ENCODE data around the gene PDE1C.

The PDE1C gene

DNA sequence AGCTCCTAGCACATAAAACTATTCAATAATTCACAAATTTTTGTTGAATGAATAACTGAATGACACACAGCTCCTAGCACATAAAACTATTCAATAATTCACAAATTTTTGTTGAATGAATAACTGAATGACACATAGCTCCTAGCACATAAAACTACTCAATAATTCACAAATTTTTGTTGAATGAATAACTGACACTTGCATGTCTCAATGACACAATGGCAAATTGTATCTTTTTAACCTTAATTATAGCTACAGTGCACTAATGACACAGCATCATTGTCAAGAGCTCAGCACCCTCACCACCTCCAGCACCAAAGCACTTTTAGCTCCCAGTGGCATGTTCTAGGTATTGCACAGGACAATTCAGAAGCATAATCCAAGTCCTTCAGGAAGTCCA is 131.6 kb downstream of the PDE1C start:
- no peak for DNase-seq (ENCODE audit: low read depth)

- DNase-seq (ENCODE audit: low read depth): no peak
These were observed 132.2 kb downstream of the PDE1C start for GRCh38 chr7:31937982-31938381.

DNA sequence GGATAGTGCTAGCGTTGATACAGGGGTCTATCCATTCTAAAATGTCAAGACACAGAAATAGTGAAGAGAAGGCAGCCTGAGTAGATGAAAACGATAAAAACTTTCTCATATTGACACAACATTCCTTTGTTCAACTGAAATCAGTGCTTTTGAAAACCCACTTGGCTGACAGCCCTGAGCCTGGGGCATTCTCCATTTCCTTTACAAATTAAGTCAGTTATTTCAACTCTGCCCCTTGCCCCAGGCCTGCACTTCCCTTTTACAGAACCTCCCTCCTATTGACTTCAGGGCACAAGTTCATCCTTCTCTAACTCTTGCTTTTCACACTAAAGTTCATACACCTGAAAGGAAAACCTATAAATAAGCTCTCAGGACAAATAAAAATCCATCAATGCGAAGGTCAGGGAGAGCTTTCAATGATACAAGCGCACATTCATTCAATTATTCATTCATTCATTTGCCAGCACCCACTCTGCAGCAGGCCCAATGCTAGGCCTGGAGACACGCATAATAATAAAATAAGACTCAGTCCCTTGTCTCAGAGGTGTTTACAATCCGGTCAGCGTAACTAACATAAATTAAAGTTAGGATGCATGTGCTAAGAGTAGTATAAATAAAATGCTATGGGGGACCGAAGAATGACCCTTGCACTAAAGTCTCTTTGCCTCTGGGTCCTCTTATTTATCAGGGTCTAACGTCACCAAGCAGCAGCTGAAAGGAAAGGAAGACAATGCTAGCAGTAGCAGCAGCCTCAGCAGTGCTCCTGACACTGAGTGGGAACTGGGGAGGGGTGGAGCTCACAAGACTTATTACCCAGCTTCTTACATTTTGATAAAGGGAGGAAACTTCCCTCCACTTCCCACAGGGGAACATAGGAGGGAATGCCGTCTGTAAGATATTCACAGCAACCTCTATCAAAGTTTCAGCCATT is 134.8 kb downstream of the PDE1C start:
- DNase-seq (ENCODE audit: low read depth): no peak

DNA sequence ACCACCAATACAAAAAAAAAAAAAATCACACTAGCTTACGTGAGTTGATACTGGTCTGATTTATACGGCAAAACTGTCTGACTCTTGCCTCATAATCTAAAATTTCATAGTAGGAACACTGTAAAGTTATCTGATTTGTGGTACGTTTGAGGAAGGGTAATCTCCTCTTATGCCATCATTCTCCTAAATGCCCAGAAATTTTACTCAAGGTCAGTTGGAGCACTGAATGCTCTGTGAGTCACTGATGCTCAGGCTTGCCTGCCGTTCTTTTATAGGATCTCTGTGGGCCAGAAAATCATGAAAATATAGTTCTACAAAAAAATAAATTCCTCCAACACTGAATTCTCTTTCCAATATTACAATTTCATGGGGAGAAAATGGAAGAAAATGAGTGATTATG is 135.7 kb downstream of the PDE1C start:
- no peak for DNase-seq (ENCODE audit: low read depth)

DNA sequence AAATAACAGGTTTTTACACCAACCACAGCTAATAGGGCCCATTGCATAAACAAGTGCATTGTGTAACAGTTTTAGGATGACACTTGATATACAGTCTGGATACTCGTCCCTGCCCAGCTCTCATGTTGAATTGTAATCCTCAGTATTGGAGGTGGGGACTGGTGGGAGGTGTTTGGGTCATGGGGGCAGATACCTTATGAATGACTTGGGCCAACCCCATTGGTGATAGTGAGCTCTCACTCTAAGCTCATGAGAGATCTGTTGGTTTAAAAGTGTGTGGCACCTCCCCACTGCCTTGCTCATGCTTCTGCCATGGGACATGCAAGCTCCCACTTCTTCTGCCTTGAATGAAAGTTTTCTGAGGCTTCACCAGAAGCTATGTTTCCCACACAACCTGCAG is 136.7 kb downstream of the PDE1C start:
- DNase-seq (ENCODE audit: low read depth): no peak

GRCh38 chr7:31926991-31927584 is 143.1 kb downstream of the PDE1C start:
- DNase-seq (ENCODE audit: low read depth): no peak

GRCh38 chr7:31925753-31926454 is 144.3 kb downstream of the PDE1C start:
- no peak for DNase-seq (ENCODE audit: low read depth)

DNA sequence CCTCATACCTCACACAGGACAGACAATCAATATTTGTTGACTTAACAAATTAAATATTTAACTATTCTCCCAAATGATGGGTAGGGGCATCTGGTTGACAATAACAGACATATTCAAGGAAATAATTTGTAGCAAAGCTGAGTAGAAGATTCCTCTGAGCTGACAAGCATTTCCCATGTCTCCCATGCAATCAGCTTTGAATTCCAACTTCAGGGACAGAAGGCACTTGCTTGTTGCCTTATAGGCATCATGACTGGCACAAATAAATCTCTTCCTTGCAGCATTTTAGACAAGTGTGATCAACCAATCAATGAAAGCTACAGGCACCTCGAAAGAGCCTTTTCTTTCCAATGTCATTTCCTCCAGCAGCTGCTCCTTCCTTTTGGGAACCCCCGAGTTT is 146.0 kb downstream of the PDE1C start:
- no peak for DNase-seq (ENCODE audit: low read depth)

DNA sequence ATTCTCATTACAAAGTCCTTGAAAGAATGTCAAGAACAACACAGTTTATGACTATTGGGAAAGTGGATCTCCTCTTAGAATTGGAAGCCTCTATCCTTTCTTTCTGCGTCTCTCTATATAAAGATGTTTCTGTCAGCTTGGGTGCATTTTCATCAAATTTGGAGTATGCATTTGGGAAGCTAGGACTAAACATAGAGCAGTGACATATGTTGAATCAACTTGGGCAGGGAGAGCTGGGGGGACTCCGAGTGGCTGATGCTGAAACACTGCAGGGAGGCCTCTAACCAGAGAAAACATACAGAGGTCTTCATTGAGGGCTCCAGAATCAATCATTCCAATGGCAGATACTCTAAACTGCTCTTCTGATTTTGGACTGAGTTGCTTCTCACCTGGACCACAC is 147.4 kb downstream of the PDE1C start:
- DNase-seq (ENCODE audit: low read depth): no peak

- DNase-seq (ENCODE audit: low read depth): no peak
These were observed 149.2 kb downstream of the PDE1C start for GRCh38 chr7:31921047-31921446.

GRCh38 chr7:31919678-31920369 is 150.4 kb downstream of the PDE1C start:
- DNase-seq (ENCODE audit: low read depth): no peak

- DNase-seq (ENCODE audit: low read depth): no peak
These were observed 151.4 kb downstream of the PDE1C start for GRCh38 chr7:31918706-31919393.

DNA sequence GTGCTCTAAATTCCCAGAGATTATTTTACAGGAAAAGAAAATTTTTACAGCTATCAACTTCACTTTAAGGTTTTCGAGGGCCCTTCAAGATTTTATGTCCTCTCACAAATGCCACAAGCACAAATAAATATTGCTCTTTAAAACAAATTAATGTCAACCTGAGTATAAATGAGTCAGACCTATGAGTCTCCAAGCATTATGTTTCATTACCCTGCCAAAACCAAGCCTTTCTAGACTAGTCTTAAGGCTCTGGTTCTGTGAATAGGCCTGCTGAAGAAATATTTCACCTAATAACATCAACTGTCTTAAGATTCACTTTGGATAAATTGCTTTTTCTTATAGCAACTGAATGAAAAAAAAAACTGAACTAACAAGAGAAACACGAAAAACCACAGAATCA is 153.0 kb downstream of the PDE1C start:
- DNase-seq (ENCODE audit: low read depth): no peak

DNA sequence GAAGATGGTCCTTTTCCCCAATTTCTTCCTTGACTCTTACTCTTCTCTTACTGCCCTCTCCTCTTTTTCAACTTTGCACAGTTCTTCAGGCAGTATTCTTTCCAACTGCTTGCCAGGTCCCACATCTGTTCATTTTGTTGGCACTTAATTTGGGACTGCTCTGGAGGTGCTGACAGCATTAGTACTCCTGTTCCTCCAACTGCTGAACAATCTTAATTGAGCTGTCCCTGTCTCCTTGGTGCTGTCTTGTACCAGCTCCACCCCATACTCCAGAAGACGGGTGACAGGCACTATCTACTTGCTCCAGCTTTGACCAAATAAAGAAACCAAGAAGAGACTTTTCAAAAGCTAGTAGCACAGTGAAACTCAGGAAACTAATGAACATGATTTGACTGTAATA is 160.0 kb downstream of the PDE1C start:
- no peak for DNase-seq (ENCODE audit: low read depth)

DNA sequence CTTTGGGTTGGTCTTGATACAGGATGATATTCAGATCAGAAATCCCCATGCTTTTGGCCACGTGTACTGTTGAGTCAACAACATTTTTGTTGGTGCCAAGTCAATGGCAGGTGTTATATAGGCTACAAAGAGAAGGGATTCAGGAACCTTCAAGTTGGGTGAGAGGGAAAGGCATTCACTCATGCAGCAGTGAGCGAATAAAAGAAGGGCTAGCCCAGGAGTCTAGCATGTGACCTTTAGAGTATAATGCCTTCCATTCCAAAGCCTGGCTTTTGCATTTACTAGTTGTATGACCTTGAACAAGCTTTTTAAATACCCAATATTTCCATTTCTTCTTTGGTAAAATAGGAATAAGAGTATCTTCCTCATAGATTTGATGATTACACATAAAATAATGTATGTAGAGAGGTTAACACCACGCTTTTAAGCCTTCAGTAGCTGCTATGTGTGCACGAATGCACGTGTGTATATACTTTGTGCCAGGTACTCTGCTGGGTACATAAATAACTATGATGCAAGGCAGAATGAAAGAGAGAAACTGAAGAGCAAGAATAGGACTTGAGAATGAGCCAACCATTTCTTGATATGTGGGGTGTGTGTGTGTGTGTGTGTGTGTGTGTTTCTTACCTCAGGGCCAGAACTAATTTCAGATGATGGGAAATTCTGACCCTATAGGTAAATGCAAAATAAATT is 163.6 kb downstream of the PDE1C start:
- DNase-seq (ENCODE audit: low read depth): no peak

DNA sequence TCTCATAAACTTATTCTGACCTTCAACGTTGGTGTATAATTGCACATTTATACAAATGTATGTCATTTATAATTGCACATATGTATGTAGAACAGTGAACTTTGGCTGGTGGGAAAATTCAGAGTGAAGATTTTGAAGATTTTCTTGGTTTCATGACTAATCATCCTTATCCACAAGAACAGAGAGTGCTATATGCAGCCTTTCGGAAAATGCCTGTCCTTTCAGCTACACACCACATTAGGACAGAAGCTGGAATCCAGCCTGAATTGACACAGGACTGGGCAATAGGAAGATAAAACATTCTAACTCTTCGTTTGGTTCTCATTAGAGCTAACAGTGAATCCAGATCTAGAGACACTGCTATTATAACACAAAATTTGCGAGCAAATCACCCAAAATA is 166.2 kb downstream of the PDE1C start:
- no peak for DNase-seq (ENCODE audit: low read depth)

GRCh38 chr7:31899356-31899927 is 170.8 kb downstream of the PDE1C start:
- DNase-seq (ENCODE audit: low read depth): no peak

DNA sequence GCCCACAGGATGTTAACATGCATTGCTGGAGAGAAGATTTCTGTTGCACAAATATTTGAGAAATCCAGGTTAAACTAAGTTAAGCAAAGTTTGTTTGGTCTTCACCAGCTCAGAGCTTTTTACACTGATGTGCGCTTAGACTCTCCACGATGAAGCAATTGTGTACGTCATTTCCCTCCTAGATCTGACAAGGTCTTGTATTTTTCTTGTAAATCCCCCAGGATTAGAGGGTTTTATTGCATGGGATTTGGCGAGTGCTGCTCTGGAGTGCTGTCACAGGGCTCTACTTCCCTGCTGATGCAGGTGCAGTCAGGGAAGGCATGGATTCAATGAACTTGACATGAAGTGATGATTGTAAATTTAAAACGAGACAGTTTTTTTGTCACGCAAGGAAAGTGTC is 173.3 kb downstream of the PDE1C start:
- no peak for DNase-seq (ENCODE audit: low read depth)

- DNase-seq (ENCODE audit: low read depth): no peak
These were observed 175.9 kb downstream of the PDE1C start for GRCh38 chr7:31894308-31894707.

GRCh38 chr7:31893365-31893764 is 176.8 kb downstream of the PDE1C start:
- no peak for DNase-seq (ENCODE audit: low read depth)

Data from stimulated activated CD8-positive, alpha-beta memory T cell treated with anti-CD3 and anti-CD28 coated beads, Interleukin-12 subunit alpha, Interleukin-12 subunit beta, amount 100 ng/mL, for 4 hours (primary cell).